Right lobe of liver (tissue), 4 donors: ENCODE measurements around the gene SEC14L1.

Experiments used
- POLR2A ChIP-seq: fragments of 450-650 bp; IDR thresholded peaks from one replicate; pipeline ENCODE4 v1.6.1; 2017; ENCODE audit warnings: antibody characterized with exemption, mild to moderate bottlenecking
- TF ChIP-seq, protein P1 (sequence below), 4 donors: fragments of 200-600 bp in 3 of 4; fragments of 450-650 bp in 1 of 4; IDR thresholded peaks; one replicate each; pipeline versions ENCODE4 v1.5.1 to v1.8.0; 2016 to 2022; ENCODE audit warnings: antibody characterized with exemption in 4 of 4, mild to moderate bottlenecking in 2 of 4
- donor health status: DM: no; HTN: no; CAD: no.
- donor health status: DM: no; HTN: no; CAD: no.
- donor health status: DM: no; HTN: yes; CAD: no.

DNA sequence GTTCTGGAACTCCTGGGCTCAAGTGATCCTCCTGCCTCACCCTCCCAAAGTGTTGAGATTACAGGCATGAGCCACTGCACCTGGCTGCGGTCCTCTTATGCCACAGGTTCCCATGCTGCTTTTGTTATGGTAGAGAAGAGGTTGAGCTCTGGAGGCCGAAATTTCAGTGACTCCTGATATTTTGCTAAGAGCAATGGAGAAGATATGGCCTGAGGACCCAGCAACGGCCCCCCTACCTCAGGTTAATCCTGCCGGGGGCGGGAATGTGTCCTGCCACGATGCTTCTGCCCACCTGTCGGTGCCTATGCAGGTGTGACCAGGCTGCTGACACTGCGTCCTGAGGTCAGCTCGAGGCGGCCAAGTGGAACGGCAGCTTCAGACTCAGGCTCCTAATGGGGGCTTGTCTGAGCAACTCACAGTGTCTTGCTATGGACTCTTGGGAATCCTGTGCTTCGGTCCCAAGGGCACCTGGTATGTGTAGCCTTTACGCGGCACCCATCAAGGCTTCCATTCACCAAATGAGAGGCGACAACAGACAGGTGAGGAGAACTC, 7.6 kb upstream of the SEC14L1 start:
- TF ChIP-seq POLR2A: no peak
- TF ChIP-seq, protein P1, sequence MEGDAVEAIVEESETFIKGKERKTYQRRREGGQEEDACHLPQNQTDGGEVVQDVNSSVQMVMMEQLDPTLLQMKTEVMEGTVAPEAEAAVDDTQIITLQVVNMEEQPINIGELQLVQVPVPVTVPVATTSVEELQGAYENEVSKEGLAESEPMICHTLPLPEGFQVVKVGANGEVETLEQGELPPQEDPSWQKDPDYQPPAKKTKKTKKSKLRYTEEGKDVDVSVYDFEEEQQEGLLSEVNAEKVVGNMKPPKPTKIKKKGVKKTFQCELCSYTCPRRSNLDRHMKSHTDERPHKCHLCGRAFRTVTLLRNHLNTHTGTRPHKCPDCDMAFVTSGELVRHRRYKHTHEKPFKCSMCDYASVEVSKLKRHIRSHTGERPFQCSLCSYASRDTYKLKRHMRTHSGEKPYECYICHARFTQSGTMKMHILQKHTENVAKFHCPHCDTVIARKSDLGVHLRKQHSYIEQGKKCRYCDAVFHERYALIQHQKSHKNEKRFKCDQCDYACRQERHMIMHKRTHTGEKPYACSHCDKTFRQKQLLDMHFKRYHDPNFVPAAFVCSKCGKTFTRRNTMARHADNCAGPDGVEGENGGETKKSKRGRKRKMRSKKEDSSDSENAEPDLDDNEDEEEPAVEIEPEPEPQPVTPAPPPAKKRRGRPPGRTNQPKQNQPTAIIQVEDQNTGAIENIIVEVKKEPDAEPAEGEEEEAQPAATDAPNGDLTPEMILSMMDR (IDR thresholded peaks at IDR 0.05): no peak
